GM10847 (cell line): ENCODE data around the gene CCDC198.

Experiments
- POLR2A ChIP-seq: IDR thresholded peaks from 2 replicates; pipeline ENCODE4 v1.6.1; 2011; ENCODE audit not compliant: insufficient read length; ENCODE audit errors: extremely low read depth

Gene CCDC198

DNA sequence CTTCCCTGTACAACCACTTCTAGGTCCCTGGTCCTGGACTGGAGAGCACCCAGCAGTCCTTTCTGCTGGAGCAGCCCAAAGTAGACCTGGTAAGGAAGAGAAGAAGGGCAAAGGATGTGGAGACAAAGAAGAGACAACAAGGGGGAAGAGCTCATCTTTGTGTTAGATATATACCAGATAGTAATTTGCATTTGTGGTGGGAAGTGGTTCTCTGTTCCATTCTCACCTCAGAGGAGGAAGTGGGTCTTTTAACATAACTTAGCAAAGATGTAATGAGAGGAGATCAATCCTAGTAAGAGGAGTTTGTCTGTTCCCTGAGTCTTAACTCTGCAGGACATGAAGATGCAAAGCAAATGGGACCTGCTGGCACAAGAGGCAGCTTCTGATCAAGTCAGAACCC, 8.0 kb downstream of the CCDC198 start:
- no peak for TF ChIP-seq POLR2A

DNA sequence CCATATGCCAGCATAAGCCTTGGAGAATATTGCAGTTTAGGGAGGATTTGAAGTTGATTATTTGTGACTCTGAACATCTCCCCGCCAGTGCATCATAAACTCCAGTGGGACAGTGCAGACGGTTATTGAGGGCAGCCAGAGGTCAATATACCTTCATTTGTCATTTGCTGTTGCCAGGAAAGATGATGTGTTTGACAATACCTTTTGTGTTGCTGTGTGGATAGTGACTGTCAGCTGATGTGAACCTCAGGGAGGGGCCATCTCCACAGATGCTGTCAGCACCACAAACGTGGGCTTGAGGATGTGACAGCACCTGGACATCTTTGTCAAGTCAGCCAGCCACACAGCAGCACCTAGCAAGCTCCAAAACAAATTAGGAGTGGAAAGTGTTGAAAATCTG, 11.5 kb downstream of the CCDC198 start:
- TF ChIP-seq POLR2A: no peak

DNA sequence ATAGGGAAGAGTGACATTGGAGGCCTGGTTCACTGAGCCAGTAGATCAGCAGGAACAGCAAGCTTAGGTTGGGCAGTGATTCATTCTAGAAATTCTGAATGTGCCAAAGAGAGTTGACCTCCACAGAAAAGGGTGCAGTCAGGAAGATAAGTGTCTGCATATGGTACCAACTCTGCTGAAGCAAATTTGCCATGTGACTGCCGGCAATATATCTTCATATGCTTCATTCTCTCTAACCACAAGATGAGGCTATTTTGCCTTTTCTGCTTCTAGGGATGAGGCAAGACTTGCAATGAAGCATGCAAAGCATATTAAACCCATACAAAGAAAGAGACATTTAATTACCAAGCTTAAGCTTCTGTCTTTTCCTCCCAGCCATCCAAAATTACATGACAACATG, 13.6 kb downstream of the CCDC198 start:
- TF ChIP-seq POLR2A: no peak

DNA sequence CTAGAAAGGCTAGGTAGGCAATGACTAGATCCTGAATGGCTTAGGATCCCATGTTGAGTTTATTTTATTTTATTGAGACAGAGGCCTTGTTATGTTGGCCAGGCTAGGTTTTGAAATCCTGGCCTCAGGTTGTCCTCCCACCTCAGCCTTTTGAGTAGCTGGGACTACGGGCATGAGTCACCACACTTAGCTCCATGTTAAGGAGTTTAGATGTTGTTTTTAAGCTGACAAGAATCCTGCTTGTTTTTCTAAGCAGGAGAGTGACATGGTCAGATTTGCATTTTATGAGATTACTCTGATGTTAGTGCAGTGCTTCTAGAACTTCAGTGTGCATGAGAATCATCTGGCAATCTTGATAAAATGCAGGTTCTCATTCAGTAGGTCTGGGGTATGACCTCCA, 14.5 kb downstream of the CCDC198 start:
- no peak for TF ChIP-seq POLR2A

DNA sequence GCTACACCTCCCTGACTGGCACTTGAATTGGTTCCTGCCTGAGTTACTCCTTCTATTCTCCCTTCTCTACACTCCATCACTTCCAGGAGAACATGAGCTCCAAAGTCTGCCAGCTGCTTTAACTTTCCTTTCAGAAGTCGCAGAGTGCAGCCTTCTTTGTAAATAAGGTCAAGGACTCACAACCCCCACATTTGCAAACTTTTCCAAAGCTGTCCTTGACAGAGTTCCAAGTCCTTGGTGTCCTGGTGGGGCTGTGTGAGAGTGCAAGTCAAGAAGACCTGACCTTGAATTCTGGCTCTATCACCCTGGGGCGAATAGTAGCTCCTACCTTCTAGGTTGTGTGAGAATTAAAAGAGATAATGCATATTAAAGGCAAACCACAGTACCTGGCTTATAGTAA, 15.6 kb downstream of the CCDC198 start:
- no peak for TF ChIP-seq POLR2A

DNA sequence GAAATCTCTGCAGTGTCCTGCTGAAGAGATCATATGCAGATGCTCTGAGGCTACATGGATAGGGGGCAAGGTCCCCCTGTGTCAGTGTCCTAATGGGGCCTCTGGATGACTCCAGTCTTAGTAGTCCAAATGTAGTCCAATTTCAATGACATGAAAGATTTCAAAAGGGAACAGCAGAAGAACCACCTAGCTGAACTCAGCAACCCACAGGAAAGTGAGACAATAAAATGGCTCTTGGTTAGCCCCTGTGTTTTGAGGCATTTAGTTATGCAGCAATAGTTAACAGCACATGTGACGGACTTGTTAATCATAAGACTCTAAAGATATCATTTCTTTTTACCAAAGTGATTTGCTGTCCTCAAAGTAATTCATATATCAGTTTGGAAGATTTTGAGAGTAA, 22.7 kb downstream of the CCDC198 start:
- no peak for TF ChIP-seq POLR2A

DNA sequence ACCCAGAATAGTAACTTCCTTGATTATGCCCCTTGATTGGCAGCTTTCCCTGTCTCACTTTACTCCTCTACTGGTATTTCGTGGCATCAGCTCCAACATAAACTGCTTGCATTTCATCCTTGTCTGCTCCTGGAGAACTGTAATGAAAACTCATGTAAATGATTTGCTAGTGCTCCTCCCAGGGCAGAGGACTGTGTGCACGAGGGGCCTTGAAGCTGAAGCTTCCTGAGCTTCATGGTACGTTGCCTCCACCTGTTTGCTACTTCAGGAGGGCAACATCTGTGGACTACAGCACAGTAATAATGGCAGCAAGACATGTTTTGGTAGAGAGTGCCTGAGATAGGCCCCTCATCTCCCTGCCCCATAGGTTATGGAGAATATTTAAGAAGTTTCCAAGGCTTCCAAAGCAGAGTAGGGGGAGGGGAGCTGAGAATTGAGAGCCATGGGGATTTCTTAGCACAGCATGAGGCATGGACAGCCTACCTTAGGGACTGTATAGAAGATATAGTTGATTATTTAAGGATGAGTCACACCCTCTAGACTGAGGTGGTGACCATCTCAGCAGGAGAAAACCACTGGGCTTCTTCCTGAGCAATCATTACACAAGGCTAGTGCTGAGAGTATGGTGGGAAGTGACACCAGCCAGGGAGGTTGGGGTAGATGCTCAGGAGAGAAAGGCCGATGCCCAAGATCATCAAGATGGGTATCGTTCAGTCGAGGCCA, 29.5 kb downstream of the CCDC198 start:
- no peak for TF ChIP-seq POLR2A

DNA sequence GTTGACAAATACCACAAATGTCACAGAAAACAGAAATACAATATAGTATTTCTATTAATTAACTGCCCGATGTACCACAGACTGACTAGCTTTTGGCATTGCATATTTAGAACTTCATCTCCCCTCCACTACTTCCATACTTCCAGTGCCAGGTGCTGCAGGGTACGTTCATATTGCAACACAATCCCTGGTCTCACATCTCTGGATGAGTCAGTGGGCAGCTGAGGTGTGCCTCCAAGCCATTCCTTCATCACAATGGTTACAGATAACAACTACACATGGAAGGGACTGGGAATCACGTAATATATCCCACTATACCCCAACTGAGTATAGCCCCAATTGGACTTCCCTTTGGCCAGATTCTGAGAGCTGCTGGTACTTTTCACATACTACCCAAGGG, 31.1 kb downstream of the CCDC198 start:
- no peak for TF ChIP-seq POLR2A

- no peak for TF ChIP-seq POLR2A
Measured at GRCh38 chr14:57461777-57462320, 31.8 kb downstream of the CCDC198 start.

- TF ChIP-seq POLR2A: no peak
Measured at GRCh38 chr14:57435923-57436322, 57.7 kb downstream of the CCDC198 start.

- TF ChIP-seq POLR2A: no peak
Measured at GRCh38 chr14:57420986-57421385, 72.7 kb downstream of the CCDC198 start.

DNA sequence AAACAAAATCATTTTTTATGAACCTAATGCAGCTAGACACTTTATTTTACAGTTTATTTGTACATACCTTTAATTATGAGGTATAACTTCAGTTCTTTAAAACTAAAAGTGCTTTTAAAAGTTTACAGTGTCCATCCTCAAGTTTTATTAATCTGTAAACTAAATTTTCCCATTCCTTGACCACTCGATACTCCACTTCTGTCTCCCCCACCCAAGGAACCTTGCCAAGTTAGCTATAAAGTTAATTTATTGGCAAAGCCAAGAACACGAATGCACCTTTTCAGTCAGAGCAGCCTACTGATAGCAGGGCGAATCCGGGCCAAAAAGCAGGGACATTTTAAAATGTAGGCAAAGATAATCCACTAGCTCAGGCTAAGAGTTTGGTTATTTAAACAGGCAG, 73.6 kb downstream of the CCDC198 start:
- TF ChIP-seq POLR2A: no peak
